Measurements from ENCODE around the gene R3HDM2.

The R3HDM2 gene

GRCh38 chr12:57244312-57244696, 186.5 kb downstream of the R3HDM2 start:
- peaks cover 3% of the 10 kb centered on the region for H3K9me3 ChIP-seq (ENCODE audit: control insufficient read depth, low read depth, low read length)
- H3K9ac ChIP-seq (ENCODE audit: low read length), result no peak overlapping the region
- H3K27ac ChIP-seq (ENCODE audit: low read length), result no peak overlapping the region
- H3K27me3 ChIP-seq (ENCODE audit: control insufficient read depth, insufficient read depth, low read length), result peaks cover 50% of the 10 kb centered on the region
- H3K36me3 ChIP-seq (ENCODE audit: control insufficient read depth, low read depth, low read length), result no peaks in the 10 kb centered on the region
- no peak overlapping the region for H3K4me3 ChIP-seq (ENCODE audit: low read length)
- H3K4me1 ChIP-seq (ENCODE audit: control insufficient read depth, low read depth, low read length), result peaks cover 21% of the 10 kb centered on the region

- H3K9me3 ChIP-seq (ENCODE audit: control insufficient read depth, low read depth, low read length), result peaks cover 3% of the 10 kb centered on the region
- peak overlapping the region; percentile 62 for H3K4me3 ChIP-seq (ENCODE audit: low read length)
- H3K9ac ChIP-seq (ENCODE audit: low read length), result no peak overlapping the region
- H3K36me3 ChIP-seq (ENCODE audit: control insufficient read depth, low read depth, low read length), result no peaks in the 10 kb centered on the region
- H3K27me3 ChIP-seq (ENCODE audit: control insufficient read depth, insufficient read depth, low read length), result peaks cover 56% of the 10 kb centered on the region
- H3K27ac ChIP-seq (ENCODE audit: low read length), result no peak overlapping the region
- H3K4me1 ChIP-seq (ENCODE audit: control insufficient read depth, low read depth, low read length), result peaks cover 22% of the 10 kb centered on the region
Measured at GRCh38 chr12:57243521-57244311, 187.1 kb downstream of the R3HDM2 start.

DNA sequence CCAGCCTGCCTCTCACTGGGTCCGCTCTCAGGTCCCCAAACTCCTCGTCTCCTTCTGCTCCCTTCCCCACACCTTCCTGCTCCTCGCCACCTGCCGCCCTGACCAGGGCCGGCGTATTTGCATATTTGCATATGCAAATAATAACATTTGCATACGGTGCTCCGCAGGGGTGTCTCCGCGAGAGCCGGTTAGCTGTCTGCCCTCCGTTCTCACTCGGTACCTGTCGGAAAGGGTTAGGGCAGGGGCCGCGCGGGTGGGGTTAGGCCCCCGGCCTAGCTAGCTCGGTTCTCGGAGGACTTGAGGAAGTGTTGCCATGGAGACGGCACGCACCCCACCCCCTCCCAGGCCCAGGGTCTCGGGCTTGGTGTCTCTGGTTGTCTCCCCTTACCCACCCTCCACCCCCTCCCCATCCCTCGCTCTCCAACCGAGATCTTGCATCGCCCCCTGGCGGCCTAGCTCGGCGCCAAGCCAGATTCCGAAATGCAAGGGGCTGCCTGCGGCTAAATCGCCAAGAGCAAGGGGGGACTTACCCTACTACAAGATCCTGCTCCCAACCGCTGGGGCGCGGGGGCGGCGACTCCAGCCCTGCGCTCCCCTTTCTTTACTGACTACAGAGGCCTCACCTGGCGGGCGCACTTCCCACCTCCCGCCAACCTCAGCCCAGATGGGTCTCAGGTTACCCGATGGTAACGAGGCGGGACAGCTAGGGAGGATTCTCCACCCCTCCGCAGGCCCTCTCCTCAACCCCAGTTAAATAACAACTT, 188.0 kb downstream of the R3HDM2 start:
- Histone ChIP-seq H3K27me3 (ENCODE audit: control insufficient read depth, insufficient read depth, low read length) (peaks cover 64% of the 10 kb centered on the region), H3K36me3 (ENCODE audit: control insufficient read depth, low read depth, low read length) (no peaks in the 10 kb centered on the region), H3K9ac (ENCODE audit: low read length) (no peak overlapping the region), H3K27ac (ENCODE audit: low read length) (no peak overlapping the region), H3K9me3 (ENCODE audit: control insufficient read depth, low read depth, low read length) (peaks cover 3% of the 10 kb centered on the region), H3K4me1 (ENCODE audit: control insufficient read depth, low read depth, low read length) (peaks cover 25% of the 10 kb centered on the region), H3K4me3 (ENCODE audit: low read length) (peak overlapping the region; percentile 62)

- peak overlapping the region; percentile 62 for H3K4me3 ChIP-seq (ENCODE audit: low read length)
- peaks cover 70% of the 10 kb centered on the region for H3K27me3 ChIP-seq (ENCODE audit: control insufficient read depth, insufficient read depth, low read length)
Measured at GRCh38 chr12:57242329-57242690, 188.5 kb downstream of the R3HDM2 start.

GRCh38 chr12:57241402-57242310, 189.2 kb downstream of the R3HDM2 start:
- Histone ChIP-seq H3K9me3 (ENCODE audit: control insufficient read depth, low read depth, low read length) (peaks cover 3% of the 10 kb centered on the region), H3K4me3 (ENCODE audit: low read length) (peak overlapping the region; percentile 62), H3K4me1 (ENCODE audit: control insufficient read depth, low read depth, low read length) (peaks cover 22% of the 10 kb centered on the region), H3K36me3 (ENCODE audit: control insufficient read depth, low read depth, low read length) (no peaks in the 10 kb centered on the region), H3K9ac (ENCODE audit: low read length) (no peak overlapping the region), H3K27ac (ENCODE audit: low read length) (no peak overlapping the region), H3K27me3 (ENCODE audit: control insufficient read depth, insufficient read depth, low read length) (peaks cover 76% of the 10 kb centered on the region)

More at GRCh38 chr12:57242329-57242690, 188.5 kb downstream of the R3HDM2 start:
- Histone ChIP-seq H3K36me3 (ENCODE audit: control insufficient read depth, low read depth, low read length) (no peaks in the 10 kb centered on the region), H3K9ac (ENCODE audit: low read length) (no peak overlapping the region), H3K27ac (ENCODE audit: low read length) (no peak overlapping the region), H3K9me3 (ENCODE audit: control insufficient read depth, low read depth, low read length) (peaks cover 3% of the 10 kb centered on the region), H3K4me1 (ENCODE audit: control insufficient read depth, low read depth, low read length) (peaks cover 26% of the 10 kb centered on the region)

- no peak overlapping the region for H3K27ac ChIP-seq (ENCODE audit: low read length)
- peaks cover 83% of the 10 kb centered on the region for H3K27me3 ChIP-seq (ENCODE audit: control insufficient read depth, insufficient read depth, low read length)
- H3K9me3 ChIP-seq (ENCODE audit: control insufficient read depth, low read depth, low read length), result peaks cover 3% of the 10 kb centered on the region
- H3K4me1 ChIP-seq (ENCODE audit: control insufficient read depth, low read depth, low read length), result peaks cover 22% of the 10 kb centered on the region
- peak overlapping the region; percentile 61 for H3K4me3 ChIP-seq (ENCODE audit: low read length)
- H3K36me3 ChIP-seq (ENCODE audit: control insufficient read depth, low read depth, low read length), result no peaks in the 10 kb centered on the region
- H3K9ac ChIP-seq (ENCODE audit: low read length), result no peak overlapping the region
Measured at GRCh38 chr12:57240926-57241401, 189.9 kb downstream of the R3HDM2 start.

GRCh38 chr12:57240066-57240921, 190.5 kb downstream of the R3HDM2 start:
- Histone ChIP-seq H3K36me3 (ENCODE audit: control insufficient read depth, low read depth, low read length) (no peaks in the 10 kb centered on the region), H3K27me3 (ENCODE audit: control insufficient read depth, insufficient read depth, low read length) (peaks cover 90% of the 10 kb centered on the region), H3K4me3 (ENCODE audit: low read length) (peak overlapping the region; percentile 61), H3K27ac (ENCODE audit: low read length) (no peak overlapping the region), H3K9ac (ENCODE audit: low read length) (peak overlapping the region; percentile 65), H3K9me3 (ENCODE audit: control insufficient read depth, low read depth, low read length) (peaks cover 3% of the 10 kb centered on the region), H3K4me1 (ENCODE audit: control insufficient read depth, low read depth, low read length) (peaks cover 26% of the 10 kb centered on the region)

GRCh38 chr12:57239587-57240065, 191.2 kb downstream of the R3HDM2 start:
- Histone ChIP-seq H3K4me1 (ENCODE audit: control insufficient read depth, low read depth, low read length) (peaks cover 26% of the 10 kb centered on the region), H3K9me3 (ENCODE audit: control insufficient read depth, low read depth, low read length) (peaks cover 3% of the 10 kb centered on the region), H3K27ac (ENCODE audit: low read length) (no peak overlapping the region), H3K36me3 (ENCODE audit: control insufficient read depth, low read depth, low read length) (no peaks in the 10 kb centered on the region), H3K4me3 (ENCODE audit: low read length) (peak overlapping the region; percentile 61), H3K9ac (ENCODE audit: low read length) (peak overlapping the region; percentile 65), H3K27me3 (ENCODE audit: control insufficient read depth, insufficient read depth, low read length) (peaks cover 93% of the 10 kb centered on the region)

GRCh38 chr12:57238854-57239554, 191.8 kb downstream of the R3HDM2 start:
- peaks cover 26% of the 10 kb centered on the region for H3K4me1 ChIP-seq (ENCODE audit: control insufficient read depth, low read depth, low read length)
- H3K27me3 ChIP-seq (ENCODE audit: control insufficient read depth, insufficient read depth, low read length), result peaks cover 93% of the 10 kb centered on the region
- H3K9ac ChIP-seq (ENCODE audit: low read length), result peak overlapping the region; percentile 65
- peak overlapping the region; percentile 61 for H3K4me3 ChIP-seq (ENCODE audit: low read length)
- H3K9me3 ChIP-seq (ENCODE audit: control insufficient read depth, low read depth, low read length), result peaks cover 3% of the 10 kb centered on the region
- H3K36me3 ChIP-seq (ENCODE audit: control insufficient read depth, low read depth, low read length), result peaks cover 6% of the 10 kb centered on the region
- no peak overlapping the region for H3K27ac ChIP-seq (ENCODE audit: low read length)
